ENCODE results near the gene RPS15.
"Not testable (repeated sequence)": the region's sequence is repeated elsewhere in the genome, so short reads cannot be mapped to it uniquely, and the experiment has no call there.

Gene RPS15

GRCh38 chr19:1473085-1473851, 35.1 kb downstream of the RPS15 start:
- H3K9me3 ChIP-seq (ENCODE audit: control insufficient read depth, insufficient read depth, low read length): no peaks in the 10 kb centered on the region
- H3K4me1 ChIP-seq (ENCODE audit: control insufficient read depth, insufficient read depth, low read length): no peaks in the 10 kb centered on the region
- H3K36me3 ChIP-seq (ENCODE audit: control insufficient read depth, insufficient read depth, low read length): peaks cover 5% of the 10 kb centered on the region
- H3K27me3 ChIP-seq (ENCODE audit: control insufficient read depth, insufficient read depth, low read length): peaks cover 33% of the 10 kb centered on the region
- H3K9ac ChIP-seq (ENCODE audit: low read depth, low read length): no peak overlapping the region
- no peak overlapping the region for H3K4me3 ChIP-seq (ENCODE audit: low read depth, low read length)

GRCh38 chr19:1474011-1474764, 36.0 kb downstream of the RPS15 start:
- H3K27me3 ChIP-seq (ENCODE audit: control insufficient read depth, insufficient read depth, low read length): peaks cover 29% of the 10 kb centered on the region
- no peaks in the 10 kb centered on the region for H3K9me3 ChIP-seq (ENCODE audit: control insufficient read depth, insufficient read depth, low read length)
- peaks cover 5% of the 10 kb centered on the region for H3K36me3 ChIP-seq (ENCODE audit: control insufficient read depth, insufficient read depth, low read length)
- H3K4me1 ChIP-seq (ENCODE audit: control insufficient read depth, insufficient read depth, low read length): no peaks in the 10 kb centered on the region
- H3K4me3 ChIP-seq (ENCODE audit: low read depth, low read length): no peak overlapping the region
- no peak overlapping the region for H3K9ac ChIP-seq (ENCODE audit: low read depth, low read length)

- Histone ChIP-seq H3K9me3 (ENCODE audit: control insufficient read depth, insufficient read depth, low read length) (no peaks in the 10 kb centered on the region), H3K36me3 (ENCODE audit: control insufficient read depth, insufficient read depth, low read length) (peaks cover 5% of the 10 kb centered on the region), H3K9ac (ENCODE audit: low read depth, low read length) (no peak overlapping the region), H3K27me3 (ENCODE audit: control insufficient read depth, insufficient read depth, low read length) (peaks cover 25% of the 10 kb centered on the region), H3K4me3 (ENCODE audit: low read depth, low read length) (no peak overlapping the region), H3K4me1 (ENCODE audit: control insufficient read depth, insufficient read depth, low read length) (no peaks in the 10 kb centered on the region)
These were observed 36.7 kb downstream of the RPS15 start for GRCh38 chr19:1474765-1475351.

GRCh38 chr19:1475751-1476437, 37.7 kb downstream of the RPS15 start:
- Histone ChIP-seq H3K4me3 (ENCODE audit: low read depth, low read length) (no peak overlapping the region), H3K4me1 (ENCODE audit: control insufficient read depth, insufficient read depth, low read length) (no peaks in the 10 kb centered on the region), H3K27me3 (ENCODE audit: control insufficient read depth, insufficient read depth, low read length) (peaks cover 20% of the 10 kb centered on the region), H3K9ac (ENCODE audit: low read depth, low read length) (no peak overlapping the region), H3K36me3 (ENCODE audit: control insufficient read depth, insufficient read depth, low read length) (peaks cover 5% of the 10 kb centered on the region), H3K9me3 (ENCODE audit: control insufficient read depth, insufficient read depth, low read length) (no peaks in the 10 kb centered on the region)

GRCh38 chr19:1477056-1477455, 38.9 kb downstream of the RPS15 start:
- H3K4me3 ChIP-seq (ENCODE audit: low read depth, low read length); H3K27me3 ChIP-seq (ENCODE audit: control insufficient read depth, insufficient read depth, low read length); H3K9me3 ChIP-seq (ENCODE audit: control insufficient read depth, insufficient read depth, low read length); H3K36me3 ChIP-seq (ENCODE audit: control insufficient read depth, insufficient read depth, low read length); H3K4me1 ChIP-seq (ENCODE audit: control insufficient read depth, insufficient read depth, low read length); H3K9ac ChIP-seq (ENCODE audit: low read depth, low read length): not testable (repeated sequence)

GRCh38 chr19:1478934-1479707, 40.9 kb downstream of the RPS15 start, which contains the start of gene C19orf25:
TSS of gene C19orf25 (minus strand) at chr19:1479215. CDS start at chr19:1478903, 312 bp downstream.
- H3K4me3 ChIP-seq (ENCODE audit: low read depth, low read length): peak within 1 kb of the TSS; percentile 96
- no peaks in the 10 kb centered on the region for H3K9me3 ChIP-seq (ENCODE audit: control insufficient read depth, insufficient read depth, low read length)
- H3K27me3 ChIP-seq (ENCODE audit: control insufficient read depth, insufficient read depth, low read length): no peaks in the 10 kb centered on the region
- H3K36me3 ChIP-seq (ENCODE audit: control insufficient read depth, insufficient read depth, low read length): peaks cover 8% of the 10 kb centered on the region
- no peaks in the 10 kb centered on the region for H3K4me1 ChIP-seq (ENCODE audit: control insufficient read depth, insufficient read depth, low read length)
- peak within 1 kb of the TSS; percentile 87 for H3K9ac ChIP-seq (ENCODE audit: low read depth, low read length)

- Histone ChIP-seq H3K9me3 (ENCODE audit: control insufficient read depth, insufficient read depth, low read length) (no peaks in the 10 kb centered on the region), H3K9ac (ENCODE audit: low read depth, low read length) (no peak overlapping the region), H3K36me3 (ENCODE audit: control insufficient read depth, insufficient read depth, low read length) (peaks cover 3% of the 10 kb centered on the region), H3K27me3 (ENCODE audit: control insufficient read depth, insufficient read depth, low read length) (no peaks in the 10 kb centered on the region), H3K4me1 (ENCODE audit: control insufficient read depth, insufficient read depth, low read length) (no peaks in the 10 kb centered on the region), H3K4me3 (ENCODE audit: low read depth, low read length) (no peak overlapping the region)
These were observed 43.2 kb downstream of the RPS15 start for GRCh38 chr19:1481224-1481892.

GRCh38 chr19:1481893-1482360, 43.7 kb downstream of the RPS15 start:
- H3K9ac ChIP-seq (ENCODE audit: low read depth, low read length): no peak overlapping the region
- H3K9me3 ChIP-seq (ENCODE audit: control insufficient read depth, insufficient read depth, low read length): no peaks in the 10 kb centered on the region
- no peak overlapping the region for H3K4me3 ChIP-seq (ENCODE audit: low read depth, low read length)
- H3K36me3 ChIP-seq (ENCODE audit: control insufficient read depth, insufficient read depth, low read length): peaks cover 3% of the 10 kb centered on the region
- no peaks in the 10 kb centered on the region for H3K27me3 ChIP-seq (ENCODE audit: control insufficient read depth, insufficient read depth, low read length)
- H3K4me1 ChIP-seq (ENCODE audit: control insufficient read depth, insufficient read depth, low read length): no peaks in the 10 kb centered on the region

- H3K4me1 ChIP-seq (ENCODE audit: control insufficient read depth, insufficient read depth, low read length): no peaks in the 10 kb centered on the region
- H3K27me3 ChIP-seq (ENCODE audit: control insufficient read depth, insufficient read depth, low read length): no peaks in the 10 kb centered on the region
- H3K4me3 ChIP-seq (ENCODE audit: low read depth, low read length): no peak overlapping the region
- peaks cover 3% of the 10 kb centered on the region for H3K36me3 ChIP-seq (ENCODE audit: control insufficient read depth, insufficient read depth, low read length)
- H3K9ac ChIP-seq (ENCODE audit: low read depth, low read length): no peak overlapping the region
- no peaks in the 10 kb centered on the region for H3K9me3 ChIP-seq (ENCODE audit: control insufficient read depth, insufficient read depth, low read length)
These were observed 44.4 kb downstream of the RPS15 start for GRCh38 chr19:1482361-1483130.
